Natural killer cell (primary cell): ENCODE results near the gene KLK6. TPM values are rescaled to one million over a fixed set of nuclear protein-coding genes. Genes with fewer than 3 reads are reported as not detected.

Experiments used
- ATAC-seq, 3 donors: fragments of 150-1000 bp in 2 of 3; fragments of 200-7000 bp in 1 of 3; cut with Tn5 transposase; 1 replicate in 1 of 3; 2 replicates in 2 of 3; pipeline ENCODE4 v1.10.0; 2021; ENCODE audit warnings: mild to moderate bottlenecking in 2 of 3, moderate library complexity in 2 of 3
- DNase-seq, 2 donors: peaks; one replicate each; pipeline versions ENCODE4 v3.0.0 to v3.0.0-alpha.2; 2013 to 2021; ENCODE audit warnings: mixed read lengths in 1 of 2
- H3K27ac ChIP-seq: one replicate; pipeline ENCODE4 v1.5.1; 2013; ENCODE audit warnings: mild to moderate bottlenecking, low read length
- H3K27me3 ChIP-seq: one replicate; pipeline ENCODE4 v1.6.1; 2013; ENCODE audit warnings: low read length; ENCODE audit not compliant: control insufficient read depth, insufficient read depth
- H3K36me3 ChIP-seq: one replicate; pipeline ENCODE4 v1.6.1; 2013; ENCODE audit warnings: low read length; ENCODE audit not compliant: control insufficient read depth, insufficient read depth
- H3K4me1 ChIP-seq: one replicate; pipeline ENCODE4 v1.6.1; 2013; ENCODE audit warnings: low read length; ENCODE audit not compliant: control insufficient read depth, insufficient read depth
- H3K4me3 ChIP-seq: one replicate; pipeline ENCODE4 v1.5.1; 2013; ENCODE audit warnings: low read length
- H3K9me3 ChIP-seq: one replicate; pipeline ENCODE4 v1.6.1; 2013; ENCODE audit warnings: low read length; ENCODE audit not compliant: control insufficient read depth, insufficient read depth
- H3K27ac Mint-ChIP-seq, 2 donors: one replicate each; pipeline ENCODE4 v1.8.0; 2022; ENCODE audit warnings: mild to moderate bottlenecking in 2 of 2, mixed read lengths in 2 of 2, moderate library complexity in 1 of 2
- H3K27me3 Mint-ChIP-seq, 2 donors: one replicate each; pipeline ENCODE4 v1.8.0; 2022; ENCODE audit warnings: low read depth in 2 of 2, mixed read lengths in 2 of 2
- H3K36me3 Mint-ChIP-seq: one replicate; pipeline ENCODE4 v1.8.0; 2022; ENCODE audit warnings: mixed read lengths
- H3K4me1 Mint-ChIP-seq, 2 donors: one replicate each; pipeline ENCODE4 v1.8.0; 2022; ENCODE audit warnings: mixed read lengths in 2 of 2
- H3K4me3 Mint-ChIP-seq: one replicate; pipeline ENCODE4 v1.8.0; 2022; ENCODE audit warnings: mild to moderate bottlenecking, moderate library complexity, mixed read lengths
- H3K9me3 Mint-ChIP-seq, 2 donors: one replicate each; pipeline ENCODE4 v1.8.0; 2022; ENCODE audit warnings: mixed read lengths in 2 of 2
- CTCF ChIP-seq: fragments of 200-600 bp; IDR thresholded peaks from one replicate; pipeline ENCODE4 v1.8.0; 2022; ENCODE audit warnings: antibody characterized with exemption
- WGBS: methylation state at CpG from one replicate; pipeline ENCODE4 v1.1.7; 2013; ENCODE audit warnings: missing lambda C conversion rate; ENCODE audit not compliant: insufficient coverage; 5-methylcytosine and 5-hydroxymethylcytosine counted together
- intact Hi-C: fragments of 100-400 bp; cut with micrococcal nuclease; formaldehyde crosslinking; loops from one replicate; pipeline ENCODE4 v1.14.2; 2022
- total RNA-seq, 4 donors: library from RNA; stranded (reverse); fragments of 120-200 nt in 1 of 4; gene quantifications; one replicate each; pipeline versions ENCODE4 v1.2.3 to v1.2.4, GENCODE V29; 2013 to 2022

Gene KLK6
- total RNA-seq, 3 donors from 2014 or later (not counting 1 experiment from before 2014, with no cell fraction given), result not detected

GRCh38 chr19:50921426-50922316 lies 47.7 kb downstream of the KLK6 start:
- H3K4me3 Mint-ChIP-seq, result no peak overlapping the region
- Histone ChIP-seq H3K27ac (no peak overlapping the region), H3K27me3 (peaks cover 5% of the 10 kb centered on the region), H3K4me1 (peaks cover 6% of the 10 kb centered on the region), H3K36me3 (no peaks in the 10 kb centered on the region), H3K4me3 (no peak overlapping the region), H3K9me3 (no peaks in the 10 kb centered on the region)
- H3K27ac Mint-ChIP-seq, result no peak overlapping the region
- ATAC-seq, result peak in 2 of 3 donors; percentile 27 to 31
- no peaks in the 10 kb centered on the region for H3K36me3 Mint-ChIP-seq
- WGBS, result 5% methylated on average over 11 of the region's 12 CpGs
- intact Hi-C loops, result loop anchor here (2.0 kb wide), 1 partner anchor 15 kb away; no protein-coding TSS in a partner anchor
- no peak for TF ChIP-seq CTCF
- H3K27me3 Mint-ChIP-seq, result peaks cover 27% of the 10 kb centered on the region in 2 donors
- peaks cover 8 to 10% of the 10 kb centered on the region in 2 donors for H3K4me1 Mint-ChIP-seq
- H3K9me3 Mint-ChIP-seq, result no peaks in the 10 kb centered on the region
- DNase-seq, result no peak

- Histone ChIP-seq H3K4me1 (no peaks in the 10 kb centered on the region), H3K9me3 (no peaks in the 10 kb centered on the region), H3K36me3 (no peaks in the 10 kb centered on the region), H3K27ac (no peak overlapping the region), H3K27me3 (peaks cover 7% of the 10 kb centered on the region), H3K4me3 (no peak overlapping the region)
- peaks cover 27 to 28% of the 10 kb centered on the region in 2 donors for H3K27me3 Mint-ChIP-seq
- H3K27ac Mint-ChIP-seq, result no peak overlapping the region
- TF ChIP-seq CTCF, result no peak
- no peak for DNase-seq
- intact Hi-C loops, result no loop called here
- no peak overlapping the region for H3K4me3 Mint-ChIP-seq
- H3K9me3 Mint-ChIP-seq, result no peaks in the 10 kb centered on the region
- 88% methylated on average over 1 of the region's 2 CpGs for WGBS
- no peaks in the 10 kb centered on the region for H3K4me1 Mint-ChIP-seq
- no peak for ATAC-seq
- H3K36me3 Mint-ChIP-seq, result no peaks in the 10 kb centered on the region
Observed at GRCh38 chr19:50916069-50916468, 53.3 kb downstream of the KLK6 start.

GRCh38 chr19:50912727-50913716 lies 56.4 kb downstream of the KLK6 start:
- peaks cover 9% of the 10 kb centered on the region for H3K4me1 ChIP-seq
- H3K4me3 ChIP-seq, result no peak overlapping the region
- H3K36me3 Mint-ChIP-seq, result no peaks in the 10 kb centered on the region
- H3K4me3 Mint-ChIP-seq, result no peak overlapping the region
- no peaks in the 10 kb centered on the region for H3K9me3 Mint-ChIP-seq
- H3K27ac ChIP-seq, result no peak overlapping the region
- intact Hi-C loops, result no loop called here
- no peak for TF ChIP-seq CTCF
- 8% methylated on average over 28 of the region's 29 CpGs for WGBS
- peaks cover 27 to 36% of the 10 kb centered on the region in 2 donors for H3K27me3 Mint-ChIP-seq
- ATAC-seq, result peak in 2 of 3 donors; percentile 42 to 54
- H3K27me3 ChIP-seq, result peaks cover 20% of the 10 kb centered on the region
- H3K4me1 Mint-ChIP-seq, result peaks cover 0 to 10% of the 10 kb centered on the region in 2 donors
- H3K27ac Mint-ChIP-seq, result no peak overlapping the region
- H3K9me3 ChIP-seq, result no peaks in the 10 kb centered on the region
- DNase-seq, result peak in 1 of 2 donors; percentile 31
- no peaks in the 10 kb centered on the region for H3K36me3 ChIP-seq
